Ishikawa (cell line): ENCODE results near the gene DIS3L2.

Source experiments
- CREB1 ChIP-seq: IDR thresholded peaks from 2 replicates; pipeline ENCODE4 v1.6.1; 2012; ENCODE audit warnings: low read depth
- MAX ChIP-seq: IDR thresholded peaks from 2 replicates; pipeline ENCODE4 v1.6.1; 2012
- REST ChIP-seq: IDR thresholded peaks from 2 replicates; pipeline ENCODE4 v1.6.1; 2012; ENCODE audit warnings: low read depth, mild to moderate bottlenecking
- TAF1 ChIP-seq: IDR thresholded peaks from 2 replicates; pipeline ENCODE4 v1.6.1; 2012; ENCODE audit warnings: low read depth, mild to moderate bottlenecking
- TEAD4 ChIP-seq: IDR thresholded peaks from 2 replicates; pipeline ENCODE4 v1.6.1; 2012

GRCh38 chr2:232320443-232320803, 358.9 kb downstream of the DIS3L2 start:
- TF ChIP-seq CREB1 (no peak), MAX (no peak), TEAD4 (no peak), TAF1 (no peak), REST (no peak)
